GM11168 (cell line): ENCODE data around the gene SPAG8.

Experiments
- in situ Hi-C: fragments of 300-500 bp; cut with MboI; formaldehyde crosslinking; loops from one replicate; pipeline ENCODE4 v1.12.0; 2022; ENCODE audit warnings: low sequenced_read_pairs; ENCODE audit not compliant: unreplicated experiment

SPAG8 gene

GRCh38 chr9:35840881-35841644 lies 29.0 kb upstream of the SPAG8 start:
- in situ Hi-C loops = no loop called here

GRCh38 chr9:35839926-35840325 lies 27.9 kb upstream of the SPAG8 start:
- in situ Hi-C loops = no loop called here

GRCh38 chr9:35836595-35836994 lies 24.5 kb upstream of the SPAG8 start:
- in situ Hi-C loops = no loop called here

- in situ Hi-C loops = no loop called here
Observed at GRCh38 chr9:35835766-35836165, 23.7 kb upstream of the SPAG8 start.

GRCh38 chr9:35835216-35835632 lies 23.2 kb upstream of the SPAG8 start:
- in situ Hi-C loops = no loop called here

- in situ Hi-C loops = no loop called here
Observed at GRCh38 chr9:35834260-35835215, 22.5 kb upstream of the SPAG8 start.

- in situ Hi-C loops = no loop called here
Observed at GRCh38 chr9:35832814-35833213, 20.8 kb upstream of the SPAG8 start.

GRCh38 chr9:35831040-35831439 lies 19.0 kb upstream of the SPAG8 start:
- in situ Hi-C loops = no loop called here

- in situ Hi-C loops = no loop called here
Observed at GRCh38 chr9:35829764-35830096, 17.7 kb upstream of the SPAG8 start.

- in situ Hi-C loops = no loop called here
Observed at GRCh38 chr9:35829084-35829763, 17.2 kb upstream of the SPAG8 start, which contains the start of gene TMEM8B. Gene TMEM8B (plus strand): TSS chr9:35829228. CDS start chr9:35829448, 220 bp downstream.

- in situ Hi-C loops = no loop called here
Observed at GRCh38 chr9:35828716-35829083, 16.6 kb upstream of the SPAG8 start, which contains the start of gene FAM221B. Gene FAM221B (minus strand): TSS chr9:35828732. CDS start chr9:35826161, 2,571 bp downstream.

- in situ Hi-C loops = no loop called here
Observed at GRCh38 chr9:35827486-35827885, 15.4 kb upstream of the SPAG8 start.

GRCh38 chr9:35826071-35826701 lies 14.1 kb upstream of the SPAG8 start:
- in situ Hi-C loops = no loop called here

- in situ Hi-C loops = no loop called here
Observed at GRCh38 chr9:35822926-35823325, 10.9 kb upstream of the SPAG8 start.

GRCh38 chr9:35820076-35820475 lies 8.0 kb upstream of the SPAG8 start:
- in situ Hi-C loops = no loop called here

GRCh38 chr9:35818341-35818740 lies 6.3 kb upstream of the SPAG8 start:
- in situ Hi-C loops = no loop called here

GRCh38 chr9:35816708-35817107 lies 4.6 kb upstream of the SPAG8 start:
- in situ Hi-C loops = no loop called here

GRCh38 chr9:35814841-35815543 lies 2.9 kb upstream of the SPAG8 start, which contains the start of gene HINT2:
Gene HINT2 (minus strand): TSS chr9:35815042. CDS start chr9:35814979, 63 bp downstream.
- in situ Hi-C loops = no loop called here

- in situ Hi-C loops = no loop called here
Observed at GRCh38 chr9:35814106-35814840, 2.2 kb upstream of the SPAG8 start.
